MM.1S (cell line): Measurements from ENCODE around the gene ZFAND6.

Source experiments
- CTCF ChIP-seq: fragments of 300-600 bp; sonication (generic); IDR thresholded peaks from 2 replicates; pipeline ENCODE4 v1.5.1; 2016; ENCODE audit warnings: antibody characterized with exemption, low read length, mixed read lengths
- EZH2 ChIP-seq: fragments of 300-600 bp; sonication (generic); optimal IDR thresholded peaks from 2 replicates; pipeline ENCODE3; 2017; ENCODE audit warnings: low read depth, mild to moderate bottlenecking, antibody characterized with exemption, low read length, mixed read lengths
- EZH2phosphoT487 ChIP-seq: fragments of 300-600 bp; sonication (generic); IDR thresholded peaks from 2 replicates; pipeline ENCODE4 v1.6.1; 2018; ENCODE audit warnings: antibody characterized with exemption, low read length

GRCh38 chr15:80141916-80142598 is 82.6 kb downstream of the ZFAND6 start:
- TF ChIP-seq CTCF (no peak), EZH2 (no peak), EZH2phosphoT487 (no peak)
